H1 (cell line): ENCODE results near the gene OR4C6. TPM values are rescaled to one million over a fixed set of nuclear protein-coding genes. Genes with fewer than 3 reads are reported as not detected.

Experiments used
- CREB1 ChIP-seq: IDR thresholded peaks from 2 replicates; pipeline ENCODE4 v1.6.1; 2012; ENCODE audit warnings: inconsistent platforms
- CTCF ChIP-seq, 3 experiments: IDR thresholded peaks; 1 replicate in 2 of 3; 2 replicates in 1 of 3; pipeline versions ENCODE4 v1.5.1 to v1.6.1; 2011; ENCODE audit warnings: low read length in 3 of 3, mild to moderate bottlenecking in 3 of 3, inconsistent platforms in 2 of 3, low read depth in 1 of 3, moderate library complexity in 1 of 3; ENCODE audit not compliant: insufficient read depth in 1 of 3; ENCODE audit errors: control extremely low read depth in 1 of 3
- EP300 ChIP-seq, 2 experiments: IDR thresholded peaks; 1 replicate in 1 of 2; 2 replicates in 1 of 2; pipeline ENCODE4 v1.6.1; 2011 to 2012; ENCODE audit warnings: low read depth in 2 of 2, low read length in 2 of 2, mild to moderate bottlenecking in 2 of 2, borderline replicate concordance in 1 of 2, inconsistent platforms in 1 of 2, moderate library complexity in 1 of 2
- JUN ChIP-seq: IDR thresholded peaks from 2 replicates; pipeline ENCODE4 v1.6.1; 2011; ENCODE audit warnings: low read depth, mild to moderate bottlenecking, improper control_type of control experiment, low read length
- JUND ChIP-seq: IDR thresholded peaks from 2 replicates; pipeline ENCODE4 v1.6.1; 2011; ENCODE audit warnings: mild to moderate bottlenecking, improper control_type of control experiment, low read length
- KDM4A ChIP-seq: IDR thresholded peaks from one replicate; pipeline ENCODE4 v1.7.1; 2012; ENCODE audit warnings: low read depth, mild to moderate bottlenecking, moderate library complexity, low read length, inconsistent platforms; ENCODE audit not compliant: severe bottlenecking
- SIX5 ChIP-seq: IDR thresholded peaks from 2 replicates; pipeline ENCODE4 v1.6.1; 2011; ENCODE audit warnings: mild to moderate bottlenecking, low read depth, low read length
- SP2 ChIP-seq: IDR thresholded peaks from 2 replicates; pipeline ENCODE4 v1.6.1; 2012; ENCODE audit warnings: mild to moderate bottlenecking, low read length, inconsistent platforms
- SRF ChIP-seq: IDR thresholded peaks from 2 replicates; pipeline ENCODE4 v1.6.1; 2011; ENCODE audit warnings: mild to moderate bottlenecking, low read depth, low read length, moderate library complexity
- TAF1 ChIP-seq: IDR thresholded peaks from 2 replicates; pipeline ENCODE4 v1.6.1; 2011; ENCODE audit warnings: mild to moderate bottlenecking, low read depth, low read length
- polyA plus RNA-seq, 7 experiments: library from polyadenylated mRNA; depleted of rRNA in 3 of 7; stranded (reverse) in 5 of 7; unstranded in 2 of 7; fragments of >200 nt in 5 of 7; fragments of 200-250 nt in 2 of 7; gene quantifications; 1 replicate in 5 of 7; 2 replicates in 1 of 7; 4 replicates in 1 of 7; pipeline versions ENCODE4 v1.2.1 to v1.2.3, GENCODE V29; 2011 to 2013; ENCODE audit warnings: missing spikeins in 2 of 7, mixed read lengths in 2 of 7
- total RNA-seq: library from RNA; stranded (reverse); fragmentation: NEBNext Ultra II Directional; extraction: Animal tissue kit (Norgen Biotek cat#: 25700); gene quantifications from 2 replicates; pipeline ENCODE4 v1.2.1, GENCODE V29; 2021

The OR4C6 gene
- total and polyA plus RNA-seq, 2 of the 8 experiments (the other 6 are each of a cell fraction or from before 2014, with no cell fraction given), result not detected

GRCh38 chr11:55673860-55674259, 11.9 kb downstream of the OR4C6 start (continued):
- no peak for TF ChIP-seq CTCF (IDR thresholded peaks at IDR 0.05; ENCODE audit: control extremely low read depth in 1 of 3, insufficient read depth in 1 of 3, low read depth in 1 of 3, low read length in 3 of 3)
- no peak for TF ChIP-seq CREB1
- no peak for TF ChIP-seq KDM4A
- TF ChIP-seq SP2, result no peak
- no peak for TF ChIP-seq JUND
- TF ChIP-seq EP300 (IDR thresholded peaks at IDR 0.05; ENCODE audit: borderline replicate concordance in 1 of 2, low read depth in 2 of 2, low read length in 2 of 2), result no peak
- TF ChIP-seq TAF1, result no peak
- TF ChIP-seq JUN, result no peak
- no peak for TF ChIP-seq SIX5
- TF ChIP-seq SRF, result no peak
- TF ChIP-seq, all 59 proteins: peak for 0
